ENCODE measurements around the gene SLC35E4.
"Not testable (repeated sequence)": the region's sequence is repeated elsewhere in the genome, so short reads cannot be mapped to it uniquely, and the experiment has no call there.

Gene SLC35E4

GRCh38 chr22:30675436-30675835 lies 39.9 kb downstream of the SLC35E4 start:
- Mint-ChIP-seq H3K9me3 (no peaks in the 10 kb centered on the region), H3K27me3 (ENCODE audit: low read depth) (peaks cover 22% of the 10 kb centered on the region), H3K4me1 (peaks cover 15% of the 10 kb centered on the region), H3K27ac (peak overlapping the region in 1 of 3 experiments; percentile 21), H3K4me3 (no peak overlapping the region), H3K36me3 (ENCODE audit: low read depth) (no peaks in the 10 kb centered on the region)
- TF ChIP-seq CTCF (IDR thresholded peaks at IDR 0.05; ENCODE audit: unreplicated experiment in 3 of 3), result no peak

GRCh38 chr22:30676565-30676964 lies 41.0 kb downstream of the SLC35E4 start:
- H3K36me3 Mint-ChIP-seq (ENCODE audit: low read depth); H3K9me3 Mint-ChIP-seq; H3K4me3 Mint-ChIP-seq; H3K27ac Mint-ChIP-seq: not testable (repeated sequence)
- Mint-ChIP-seq H3K27me3 (ENCODE audit: low read depth) (peaks cover 19% of the 10 kb centered on the region), H3K4me1 (peaks cover 20% of the 10 kb centered on the region)

GRCh38 chr22:30679895-30680690 lies 44.5 kb downstream of the SLC35E4 start:
- not testable (repeated sequence) for H3K9me3 Mint-ChIP-seq; H3K27ac Mint-ChIP-seq; H3K36me3 Mint-ChIP-seq (ENCODE audit: low read depth); H3K4me3 Mint-ChIP-seq; H3K27me3 Mint-ChIP-seq (ENCODE audit: low read depth)
- H3K4me1 Mint-ChIP-seq, result peaks cover 24% of the 10 kb centered on the region

- Mint-ChIP-seq H3K4me1 (peaks cover 19% of the 10 kb centered on the region), H3K9me3 (no peaks in the 10 kb centered on the region), H3K4me3 (no peak overlapping the region), H3K27ac (no peak overlapping the region), H3K36me3 (ENCODE audit: low read depth) (no peaks in the 10 kb centered on the region), H3K27me3 (ENCODE audit: low read depth) (peaks cover 5% of the 10 kb centered on the region)
- no peak for TF ChIP-seq CTCF (IDR thresholded peaks at IDR 0.05; ENCODE audit: unreplicated experiment in 3 of 3)
These were observed 45.6 kb downstream of the SLC35E4 start for GRCh38 chr22:30680991-30681770.

- Mint-ChIP-seq H3K27ac (no peak overlapping the region), H3K4me3 (no peak overlapping the region), H3K36me3 (ENCODE audit: low read depth) (no peaks in the 10 kb centered on the region), H3K9me3 (no peaks in the 10 kb centered on the region), H3K4me1 (peaks cover 19% of the 10 kb centered on the region), H3K27me3 (ENCODE audit: low read depth) (peaks cover 4% of the 10 kb centered on the region)
- no peak for TF ChIP-seq CTCF (IDR thresholded peaks at IDR 0.05; ENCODE audit: unreplicated experiment in 3 of 3)
These were observed 46.2 kb downstream of the SLC35E4 start for GRCh38 chr22:30681831-30682230.

GRCh38 chr22:30685178-30685577 lies 49.6 kb downstream of the SLC35E4 start:
- peaks cover 10% of the 10 kb centered on the region for H3K4me1 Mint-ChIP-seq
- H3K36me3 Mint-ChIP-seq (ENCODE audit: low read depth), result no peaks in the 10 kb centered on the region
- no peak overlapping the region for H3K4me3 Mint-ChIP-seq
- no peaks in the 10 kb centered on the region for H3K27me3 Mint-ChIP-seq (ENCODE audit: low read depth)
- H3K9me3 Mint-ChIP-seq, result no peaks in the 10 kb centered on the region
- no peak overlapping the region for H3K27ac Mint-ChIP-seq
- no peak for TF ChIP-seq CTCF (IDR thresholded peaks at IDR 0.05; ENCODE audit: unreplicated experiment in 3 of 3)

Data from nephron (organoid).